Right ventricle myocardium inferior (tissue), 1 donor: ENCODE measurements around the gene RIC1. TPM values are rescaled to one million over a fixed set of nuclear protein-coding genes. Genes with fewer than 3 reads are reported as not detected.
"Not testable (repeated sequence)": the region's sequence is repeated elsewhere in the genome, so short reads cannot be mapped to it uniquely, and the experiment has no call there.

Experiments
- ATAC-seq: fragments of 200-7000 bp; cut with Tn5 transposase; one replicate; pipeline ENCODE4 v1.9.1; 2020; ENCODE audit warnings: mild to moderate bottlenecking, moderate library complexity
- DNase-seq: peaks from one replicate; pipeline ENCODE4 v3.0.0; 2021; ENCODE audit errors: missing footprints
- intact Hi-C: fragments of 100-400 bp; cut with DNase I; formaldehyde crosslinking; loops from one replicate; pipeline ENCODE4 v1.11.0; 2022
- total RNA-seq: library from RNA; stranded (reverse); fragmentation: NEBNext Ultra II Directional; extraction: Animal tissue kit (Norgen Biotek cat#: 25700); gene quantifications from one replicate; pipeline ENCODE4 v1.2.1, GENCODE V29; 2021
- donor health status: DM: no; HTN: yes; CAD: no; lungs with severe emphysema.

RIC1 gene
- total RNA-seq, 1 donor from 2014 or later, result 6.9 TPM

DNA sequence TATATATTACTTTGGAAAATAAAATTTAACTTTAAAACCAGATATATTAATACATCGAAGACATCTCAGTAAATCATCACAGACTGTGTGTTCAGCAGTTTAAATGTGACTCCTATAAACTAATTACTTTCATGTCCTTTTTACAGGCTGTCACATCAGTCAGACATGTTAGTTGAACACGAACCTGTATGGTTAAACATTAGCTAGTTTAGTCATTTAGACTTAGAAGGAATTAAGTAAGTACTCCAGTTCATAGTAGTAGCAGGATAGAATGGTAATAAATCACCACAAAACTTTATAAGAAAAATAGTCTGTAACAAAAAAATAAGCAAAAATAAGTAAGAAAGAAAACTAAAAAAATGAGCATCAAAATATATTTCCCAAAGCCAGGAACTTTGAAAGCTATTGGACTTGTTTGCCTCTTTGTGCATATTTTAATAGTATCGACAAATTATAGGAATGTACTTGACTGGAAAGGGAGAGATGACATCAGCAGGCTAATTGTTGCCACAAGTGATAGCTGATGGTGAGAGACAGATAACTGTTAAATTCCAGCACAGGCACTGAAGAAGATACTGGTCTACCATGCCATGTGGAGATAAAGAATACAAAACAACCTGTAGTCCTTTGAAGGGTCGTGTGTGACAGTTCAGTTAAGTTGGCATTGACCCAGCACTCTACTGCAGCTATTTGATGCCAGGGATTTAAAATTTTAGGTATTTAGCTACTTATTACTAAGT, 83.9 kb downstream of the RIC1 start:
- ATAC-seq, result no peak
- intact Hi-C loops, result no loop called here

DNA sequence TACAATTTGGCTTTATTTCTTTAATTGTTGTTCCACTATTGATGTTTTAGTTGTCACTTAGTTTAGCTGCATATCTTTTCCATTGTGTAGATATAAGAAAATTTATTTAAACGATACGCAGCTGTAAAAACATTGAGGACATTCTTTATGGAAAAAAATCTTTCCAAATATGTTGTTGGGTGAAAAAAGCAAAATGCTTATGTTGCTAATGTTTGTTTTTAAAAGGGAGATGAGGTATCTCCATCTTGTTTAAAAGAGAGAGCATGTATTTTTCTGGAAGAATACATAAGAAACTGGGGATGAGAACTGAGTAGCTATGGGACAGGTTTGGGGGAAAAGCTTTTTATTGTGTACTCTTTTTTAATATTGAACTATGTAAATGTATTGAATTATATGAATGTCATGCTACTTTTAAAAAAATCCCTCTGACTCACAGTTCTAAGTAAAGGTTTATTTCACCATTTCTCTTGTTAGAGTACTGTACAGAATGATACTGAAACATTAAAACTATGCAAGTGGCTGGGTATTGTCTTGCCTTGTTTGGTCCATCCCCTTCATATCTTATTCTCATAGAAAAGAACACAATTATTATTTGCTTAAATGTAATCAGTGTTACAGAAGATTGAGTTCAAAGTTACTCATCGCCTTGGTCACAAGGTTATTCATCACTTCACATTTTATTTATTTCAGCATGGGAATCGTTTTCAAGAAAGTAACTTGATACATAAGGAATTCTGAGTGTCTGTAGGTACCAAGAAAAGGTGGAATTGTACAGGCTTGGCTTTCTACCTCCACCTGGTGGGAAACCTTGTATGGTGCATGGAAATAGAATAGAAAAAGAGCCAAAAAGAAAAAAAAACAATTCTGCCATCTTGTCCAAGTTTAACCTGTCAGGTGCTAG, 85.8 kb downstream of the RIC1 start:
- DNase-seq (no peak), ATAC-seq (no peak)
- intact Hi-C loops, result no loop called here

More for the DNA sequence above, 83.9 kb downstream of the RIC1 start:
- DNase-seq, result no peak

DNA sequence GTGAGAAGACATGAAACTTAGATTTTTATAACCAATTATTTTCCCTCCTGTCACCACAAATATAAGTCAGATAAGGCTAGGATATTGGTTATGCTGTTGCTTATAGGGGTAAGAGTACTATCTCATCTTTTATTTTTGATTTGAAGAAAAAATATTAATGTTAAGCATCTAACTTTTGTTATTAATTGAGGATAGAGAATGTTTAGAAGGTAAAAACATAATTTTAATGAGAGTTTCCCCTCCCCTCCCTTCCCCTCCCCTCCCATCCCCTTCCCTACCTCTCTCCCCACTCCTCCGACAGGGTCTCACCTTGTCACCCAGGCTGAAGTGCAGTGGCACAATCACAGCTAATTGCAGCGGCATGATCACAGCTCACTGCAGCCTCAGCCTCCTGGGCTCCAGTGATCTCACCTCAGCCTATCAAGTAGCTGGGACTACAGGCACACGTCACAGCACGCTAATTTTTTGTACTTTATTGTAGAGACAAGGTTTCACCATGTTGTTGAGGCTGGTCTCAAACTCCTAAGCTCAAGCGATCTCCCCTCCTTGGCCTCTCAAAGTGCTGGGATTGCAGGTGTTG, 86.7 kb downstream of the RIC1 start:
- intact Hi-C loops, result no loop called here
- DNase-seq (no peak), ATAC-seq (no peak)

DNA sequence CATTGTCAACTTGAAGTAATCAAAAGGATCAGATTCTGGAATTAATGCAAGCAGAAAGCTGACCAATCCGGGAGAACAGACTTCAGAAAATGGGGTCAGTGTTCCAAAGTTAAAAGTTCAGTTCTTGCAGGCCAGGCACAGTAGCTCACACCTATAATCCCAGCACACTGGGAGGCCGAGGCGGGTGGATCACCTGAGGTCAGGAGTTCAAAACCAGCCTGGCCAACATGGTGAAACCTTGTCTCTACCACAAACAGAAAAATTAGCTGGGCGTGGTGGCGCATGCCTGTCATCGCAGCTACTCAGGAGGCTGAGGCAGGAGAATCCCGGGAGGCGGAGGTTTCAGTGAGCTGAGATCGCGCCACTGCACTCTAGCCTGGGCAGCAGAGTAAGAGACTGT, 88.5 kb downstream of the RIC1 start:
- intact Hi-C loops, ATAC-seq: not testable (repeated sequence)

DNA sequence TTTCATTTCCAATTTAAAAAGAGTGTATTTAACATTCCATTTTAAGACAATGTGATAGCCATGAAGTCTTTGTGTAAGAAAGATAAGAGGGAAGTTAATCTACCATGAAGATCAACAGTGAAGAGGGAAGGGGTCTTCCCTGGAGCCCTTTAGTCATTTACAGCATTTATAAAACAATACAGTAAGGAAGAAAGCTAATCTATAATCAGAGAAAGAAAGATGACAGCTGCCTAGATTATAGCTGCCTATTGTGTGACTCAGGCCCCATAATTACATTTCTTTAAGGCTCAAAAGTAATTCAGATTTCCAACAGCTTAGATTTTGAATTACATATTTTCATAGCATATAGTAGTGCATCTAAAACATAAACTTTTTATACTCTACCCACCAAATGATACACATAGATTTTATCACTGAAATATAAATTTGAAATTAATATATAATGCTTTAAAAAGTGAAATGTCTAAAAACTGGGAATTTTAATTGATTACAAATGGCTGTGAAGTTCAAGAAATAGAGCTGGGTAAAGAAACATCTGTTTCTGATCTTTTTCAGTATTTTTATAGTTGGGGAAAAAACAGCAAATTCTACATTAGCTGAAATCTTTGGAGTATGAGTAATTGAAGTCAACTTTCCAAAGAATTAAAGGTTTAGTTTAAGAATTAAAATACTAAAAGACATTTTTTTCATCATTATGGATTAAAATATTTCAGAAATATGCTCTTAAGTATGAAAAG, 89.6 kb downstream of the RIC1 start:
- intact Hi-C loops, result no loop called here
- DNase-seq (no peak), ATAC-seq (no peak)

More for the DNA sequence above, 88.5 kb downstream of the RIC1 start:
- not testable (repeated sequence) for DNase-seq

DNA sequence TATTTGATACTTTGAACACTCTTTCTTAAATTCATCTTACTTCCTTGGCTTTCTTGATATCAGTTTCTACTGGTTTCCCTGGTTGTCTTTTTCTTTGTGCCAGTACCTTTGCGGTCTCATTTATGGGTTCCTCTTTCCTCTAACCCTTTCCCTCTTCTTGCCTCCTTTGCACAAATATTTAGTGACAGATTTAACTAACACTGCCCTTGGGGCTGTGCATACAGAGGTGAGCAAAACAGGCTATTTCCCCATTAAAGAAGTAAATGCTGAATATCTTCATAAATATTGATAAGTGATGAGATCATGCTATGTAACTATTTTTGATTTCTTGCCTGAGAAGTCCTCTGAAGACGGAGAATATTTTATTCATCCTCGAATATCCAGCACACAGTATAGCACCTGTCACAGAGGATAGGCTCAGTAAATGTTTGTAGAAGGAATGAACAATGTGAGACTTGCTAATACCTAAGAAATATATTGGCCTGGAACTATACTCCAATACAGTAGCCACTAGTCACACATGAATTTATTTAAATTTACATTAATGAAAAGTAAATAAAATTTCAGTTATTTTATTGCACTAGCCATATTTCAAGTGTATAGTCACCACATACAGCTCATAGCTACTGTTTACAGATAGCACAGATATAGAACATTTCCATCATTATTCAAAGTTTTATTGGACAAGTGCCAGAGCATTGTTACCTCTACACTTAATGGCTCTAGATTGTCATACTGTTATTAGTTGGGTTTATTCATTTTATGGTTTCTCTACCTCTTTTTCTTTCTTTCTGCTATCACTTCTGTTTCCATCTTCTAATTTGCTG, 90.4 kb downstream of the RIC1 start:
- no peak for ATAC-seq
- no peak for DNase-seq
- intact Hi-C loops, result no loop called here

DNA sequence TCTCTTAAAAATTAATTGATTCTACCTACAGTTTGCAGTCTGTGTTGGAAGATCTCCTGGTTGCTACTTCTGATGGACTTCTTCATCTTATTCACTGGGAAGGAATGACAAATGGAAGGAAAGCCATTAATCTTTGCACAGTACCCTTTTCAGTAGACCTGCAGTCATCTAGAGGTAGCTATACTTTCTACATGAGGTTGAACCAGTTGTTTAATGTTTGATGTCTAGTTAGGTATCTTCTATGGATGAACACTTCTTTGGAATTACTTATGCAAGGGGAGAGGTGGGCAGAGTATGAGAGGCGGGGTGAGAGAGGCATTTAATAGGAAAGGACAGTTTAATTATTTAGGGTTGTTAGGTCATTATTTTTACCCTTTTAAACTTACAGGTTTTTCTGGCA, 91.2 kb downstream of the RIC1 start:
- no peak for ATAC-seq
- DNase-seq, result no peak
- intact Hi-C loops, result no loop called here

DNA sequence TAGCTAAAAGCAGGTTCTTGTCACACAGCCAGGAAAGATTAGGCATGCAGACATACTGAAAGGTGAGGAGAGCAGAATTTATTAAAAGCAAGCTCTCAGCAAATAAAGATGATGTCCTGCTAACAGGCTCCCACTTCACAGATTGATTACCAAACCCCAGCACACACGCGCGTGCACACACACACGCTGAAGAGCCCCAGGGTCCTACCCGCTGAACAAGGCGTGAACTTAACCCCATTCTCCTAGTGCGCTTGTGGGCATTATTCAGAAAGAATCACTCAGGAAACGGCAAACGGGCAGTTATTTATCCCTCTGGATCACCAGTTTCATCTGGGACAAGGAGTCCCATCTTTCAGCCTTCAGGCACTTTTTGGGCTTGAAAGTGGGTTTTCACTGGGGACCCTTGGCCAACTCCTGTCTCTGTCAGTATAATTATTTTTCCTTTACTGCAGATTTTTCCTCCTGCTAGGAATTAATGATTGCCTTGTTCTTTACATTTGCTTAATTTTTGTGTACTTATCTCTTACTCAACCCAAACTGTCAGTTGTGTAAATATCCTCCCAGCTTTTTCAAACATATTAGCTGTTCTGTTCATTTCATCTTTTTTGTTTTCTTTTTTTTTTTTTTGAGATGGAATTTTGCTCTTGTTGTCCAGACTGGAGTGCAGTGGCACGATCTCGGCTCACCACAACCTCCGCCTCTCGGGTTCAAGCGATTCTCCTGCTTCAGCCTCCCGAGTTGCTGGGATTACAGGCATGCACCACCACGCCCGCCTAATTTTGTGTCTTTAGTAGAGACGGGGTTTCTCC, 92.6 kb downstream of the RIC1 start:
- DNase-seq (no peak), ATAC-seq (no peak)
- intact Hi-C loops, result no loop called here

DNA sequence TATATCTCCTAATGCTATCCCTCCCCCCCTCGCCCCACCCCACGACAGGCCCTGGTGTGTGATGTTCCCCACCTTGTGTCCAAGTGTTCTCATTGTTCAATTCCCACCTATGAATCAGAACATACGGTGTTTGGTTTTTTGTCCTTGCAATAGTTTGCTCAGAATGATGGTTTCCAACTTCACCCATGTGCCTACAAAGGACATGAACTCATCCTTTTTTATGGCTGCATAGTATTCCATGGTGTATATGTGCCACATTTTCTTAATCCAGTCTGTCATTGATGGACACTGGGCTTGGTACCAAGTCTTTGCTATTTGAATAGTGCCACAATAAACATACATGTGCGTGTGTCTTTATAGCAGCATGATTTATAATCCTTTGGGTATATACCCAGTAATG, 93.8 kb downstream of the RIC1 start:
- ATAC-seq, intact Hi-C loops, DNase-seq: not testable (repeated sequence)

DNA sequence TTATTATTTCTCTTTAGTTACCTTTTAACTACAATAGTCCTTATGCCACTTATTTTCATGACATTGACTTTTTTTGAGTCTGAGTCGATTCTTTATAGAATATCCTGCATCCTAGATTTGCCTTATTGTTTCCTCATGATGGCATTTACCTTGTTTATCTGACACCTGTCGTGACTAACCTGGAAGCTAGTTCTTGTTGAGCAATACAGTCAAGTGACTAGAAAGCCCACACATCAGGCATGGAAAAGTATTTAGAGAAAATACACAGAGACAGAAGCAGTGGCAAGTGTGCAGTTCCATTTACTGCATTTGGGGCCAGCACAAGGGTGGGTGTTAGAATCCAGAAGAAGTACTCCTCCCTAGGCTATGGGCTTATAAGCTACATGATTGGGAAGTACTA, 106.2 kb downstream of the RIC1 start:
- DNase-seq (no peak), ATAC-seq (no peak)
- intact Hi-C loops, result no loop called here

DNA sequence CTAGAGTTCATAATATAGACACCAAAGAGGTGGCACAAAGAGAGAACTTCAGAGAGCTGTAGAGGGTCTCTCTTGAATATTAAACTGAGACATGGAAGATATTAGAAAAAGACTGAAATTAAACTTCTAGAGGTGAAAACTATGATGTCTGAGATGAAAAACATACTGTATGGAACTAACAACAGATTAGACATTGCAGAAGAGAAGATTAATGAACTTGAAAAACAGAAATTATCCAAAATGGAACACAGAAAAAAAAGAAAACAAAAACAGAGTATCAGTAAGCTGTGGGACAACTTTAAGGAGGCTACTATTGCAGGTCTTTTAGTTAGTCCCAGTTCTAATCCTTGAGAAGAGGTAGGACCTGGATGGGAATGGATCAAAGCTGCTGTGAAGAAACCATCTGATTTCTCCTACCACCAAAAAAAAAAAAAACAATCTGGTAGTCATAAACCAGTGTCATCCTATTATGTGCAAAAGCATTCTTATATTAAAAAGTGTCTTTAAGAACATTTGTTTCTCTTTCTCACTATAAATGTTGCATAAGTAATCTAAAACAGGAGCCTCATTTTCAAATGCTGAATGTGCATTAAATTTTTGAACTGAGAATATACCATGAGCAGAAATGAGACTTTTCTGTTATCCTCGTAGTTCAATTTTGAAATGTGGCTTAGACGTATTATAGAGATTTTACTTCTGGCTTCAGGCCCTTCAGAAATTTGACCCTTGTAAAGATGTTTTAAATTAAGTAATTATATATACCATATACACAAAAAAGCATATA, 107.8 kb downstream of the RIC1 start:
- intact Hi-C loops, result no loop called here
- no peak for ATAC-seq

DNA sequence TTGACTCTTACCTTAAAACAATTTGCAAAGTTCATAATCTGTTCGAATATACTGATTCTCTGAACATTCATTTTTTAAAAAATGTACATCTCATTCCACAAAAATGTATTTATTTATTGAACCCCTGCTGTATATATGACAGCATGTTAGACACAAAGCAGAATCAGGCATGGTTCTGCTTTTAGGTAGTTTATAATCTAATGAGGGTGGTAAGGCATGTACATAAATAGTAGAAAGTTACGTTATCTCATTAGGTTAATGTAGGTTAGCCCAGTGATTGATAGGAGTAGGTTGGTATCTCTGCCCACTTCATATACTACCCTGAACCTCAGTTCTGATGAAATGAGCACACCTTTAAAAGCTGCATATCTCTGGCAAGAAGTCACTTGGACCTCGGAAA, 114.2 kb downstream of the RIC1 start:
- ATAC-seq, result no peak
- intact Hi-C loops, result no loop called here
- DNase-seq, result no peak

More for the DNA sequence above, 107.8 kb downstream of the RIC1 start:
- DNase-seq, result no peak

DNA sequence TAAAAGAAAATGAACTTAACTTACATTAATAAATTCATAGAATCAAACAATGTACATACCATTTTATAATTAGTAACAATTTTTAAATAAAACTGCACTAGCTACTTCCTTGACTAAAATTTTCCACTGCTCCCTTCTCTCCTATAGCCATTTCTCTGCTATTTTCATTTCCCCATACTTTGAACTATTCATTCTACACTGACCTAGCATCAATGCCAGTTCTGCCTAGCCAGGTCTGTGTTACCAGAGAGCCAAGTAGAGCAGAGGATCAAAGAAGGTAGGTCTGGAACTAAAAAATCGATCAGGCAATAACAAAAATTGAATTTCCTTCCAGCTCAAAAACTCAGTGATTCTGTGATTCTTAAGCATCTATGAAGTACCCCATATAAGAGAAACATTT, 119.5 kb downstream of the RIC1 start:
- DNase-seq (no peak), ATAC-seq (no peak)
- intact Hi-C loops, result no loop called here

DNA sequence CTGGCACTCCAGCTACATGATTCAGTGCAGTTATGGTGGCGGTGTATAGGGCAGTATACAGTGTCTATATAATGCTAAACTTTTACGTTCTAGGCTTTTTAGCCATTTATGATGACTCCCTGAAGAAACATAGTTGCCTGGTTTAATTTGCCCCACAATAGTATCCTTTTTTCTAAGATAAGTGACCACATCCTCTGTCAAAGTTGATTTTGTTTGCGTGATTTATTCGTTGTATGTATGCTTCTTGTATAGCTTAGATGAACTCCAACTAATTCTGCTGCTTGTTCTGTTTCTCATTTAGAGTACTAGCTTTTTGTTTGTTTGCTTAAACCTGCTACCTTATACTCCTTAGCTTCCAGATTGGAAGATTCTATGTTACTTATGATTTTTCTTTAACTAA, 120.4 kb downstream of the RIC1 start:
- intact Hi-C loops, result no loop called here
- DNase-seq, result no peak
- no peak for ATAC-seq

DNA sequence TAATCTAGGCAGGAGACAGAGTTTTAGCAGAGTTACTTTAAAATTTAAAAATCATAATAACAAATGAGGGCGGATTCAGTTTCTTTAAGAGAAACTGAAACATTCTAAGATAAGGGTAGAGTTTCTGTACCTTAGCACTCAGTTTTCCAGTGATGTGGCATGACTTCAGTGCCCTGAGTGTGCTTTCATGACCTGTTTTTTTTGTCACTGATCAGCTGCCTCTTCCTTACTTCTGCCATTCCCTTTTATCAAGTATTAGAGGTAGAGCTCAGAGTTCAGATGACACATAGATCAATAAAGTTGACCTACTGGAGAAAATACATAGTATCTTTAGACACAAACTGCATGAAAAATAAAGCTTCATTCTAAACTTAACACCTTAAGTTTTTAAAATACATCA, 121.7 kb downstream of the RIC1 start:
- no peak for DNase-seq
- ATAC-seq, result no peak
- intact Hi-C loops, result no loop called here

DNA sequence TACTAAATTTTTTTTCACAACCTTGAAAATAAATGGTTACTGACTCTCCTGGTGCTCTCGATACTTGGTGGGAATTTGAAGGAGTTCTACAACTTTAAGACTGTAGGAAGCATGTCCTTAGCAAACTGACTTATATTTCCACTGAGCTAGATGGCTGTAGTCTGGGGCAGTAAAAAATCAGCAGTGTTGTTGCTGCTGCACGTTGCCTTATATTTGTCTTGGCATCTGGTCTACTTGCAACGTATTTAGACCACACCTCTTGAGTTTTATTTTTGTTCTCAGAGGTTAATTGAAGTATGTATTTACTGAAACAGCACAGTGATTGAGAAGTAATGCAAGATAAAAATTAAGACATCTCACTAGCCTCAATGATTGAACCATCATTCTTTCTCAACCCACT, 127.7 kb downstream of the RIC1 start:
- ATAC-seq (no peak), DNase-seq (no peak)
- intact Hi-C loops, result no loop called here

DNA sequence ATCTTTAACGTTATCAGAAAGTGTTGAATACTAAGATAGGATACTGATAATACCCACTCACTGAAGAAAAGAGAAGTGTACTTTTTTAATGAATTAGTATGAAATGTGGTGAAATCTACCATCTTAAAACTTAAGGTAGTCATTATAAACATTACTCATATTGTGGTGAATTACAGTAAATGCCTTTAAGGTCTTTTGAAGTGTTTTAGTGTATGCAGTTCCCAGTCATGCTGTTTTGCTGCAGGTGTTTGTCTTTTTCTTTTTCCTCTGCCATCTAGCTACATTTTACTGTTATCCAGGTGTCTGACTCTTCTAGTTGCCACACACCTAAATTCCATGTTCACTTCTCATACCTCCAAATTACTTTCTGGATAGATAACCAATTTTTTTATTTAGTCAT, 131.4 kb downstream of the RIC1 start:
- ATAC-seq, result no peak
- intact Hi-C loops, result no loop called here

More for the DNA sequence above, 131.4 kb downstream of the RIC1 start:
- DNase-seq, result no peak
